IMR-90 (cell line): ENCODE data around the gene FOXO1.

ENCODE experiments used
- BHLHE40 ChIP-seq: fragments of 150-350 bp; IDR thresholded peaks from 2 replicates; pipeline ENCODE4 v1.6.1; 2016; ENCODE audit warnings: mild to moderate bottlenecking, low read depth, low read length
- CEBPB ChIP-seq: IDR thresholded peaks from 2 replicates; pipeline ENCODE4 v1.6.1; 2012; ENCODE audit warnings: low read depth, low read length, improper control_type of control experiment
- CTCF ChIP-seq: conservative IDR thresholded peaks from 2 replicates; pipeline ENCODE4 v1.5.1; 2012; ENCODE audit warnings: mild to moderate bottlenecking, low read depth, low read length, improper control_type of control experiment
- ELK1 ChIP-seq: fragments of 150-350 bp; IDR thresholded peaks from 2 replicates; pipeline ENCODE4 v1.6.1; 2016; ENCODE audit warnings: low read depth, mild to moderate bottlenecking, low read length, moderate library complexity, borderline replicate concordance
- FOS ChIP-seq: fragments of 150-350 bp; IDR thresholded peaks from 2 replicates; pipeline ENCODE4 v1.6.1; 2016; ENCODE audit warnings: low read depth, low read length
- MAFK ChIP-seq: IDR thresholded peaks from 2 replicates; pipeline ENCODE4 v1.6.1; 2012; ENCODE audit warnings: low read depth, low read length, improper control_type of control experiment
- MAZ ChIP-seq: IDR thresholded peaks from 2 replicates; pipeline ENCODE4 v1.6.1; 2012; ENCODE audit warnings: low read depth, mild to moderate bottlenecking, low read length, improper control_type of control experiment, moderate library complexity, borderline replicate concordance
- POLR2A ChIP-seq: IDR thresholded peaks from 2 replicates; pipeline ENCODE4 v1.6.1; 2012; ENCODE audit warnings: mild to moderate bottlenecking, low read depth, low read length
- RCOR1 ChIP-seq: IDR thresholded peaks from 2 replicates; pipeline ENCODE4 v1.6.1; 2012; ENCODE audit warnings: mild to moderate bottlenecking, low read length, improper control_type of control experiment; ENCODE audit not compliant: insufficient replicate concordance
- TF ChIP-seq, protein P1 (sequence below): fragments of 150-350 bp; IDR thresholded peaks from 2 replicates; pipeline ENCODE4 v1.6.1; 2017; ENCODE audit warnings: mild to moderate bottlenecking, antibody characterized with exemption, low read length, low read depth

DNA sequence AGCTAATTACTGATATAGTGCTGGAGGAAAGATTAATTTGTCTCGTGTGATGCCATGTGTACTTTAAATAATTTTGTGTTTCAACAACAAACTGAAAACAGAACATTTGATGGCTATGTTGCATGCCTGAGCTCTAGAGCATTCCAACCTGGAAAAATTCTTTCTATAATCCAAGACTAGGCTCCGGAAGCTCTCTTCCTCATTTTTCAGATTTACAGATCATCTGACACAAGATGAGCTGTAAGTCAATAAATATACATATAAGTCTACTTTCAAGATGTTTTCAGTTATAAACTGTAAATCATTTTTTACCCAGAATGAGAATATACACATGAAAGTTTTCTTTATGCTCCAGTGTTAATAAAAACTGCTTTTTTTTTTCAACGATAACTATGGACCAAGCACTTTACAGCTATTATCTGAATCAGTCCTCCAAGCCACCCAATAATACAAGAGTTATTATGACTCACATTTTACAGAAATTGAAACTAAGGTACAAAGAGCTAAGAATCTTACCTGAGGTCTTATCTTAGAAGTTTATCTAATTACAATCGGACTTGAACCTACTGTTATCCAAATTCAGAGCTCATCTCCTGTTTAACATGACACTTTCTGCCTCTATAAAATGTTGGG, 6.4 kb upstream of the FOXO1 start:
- TF ChIP-seq CTCF, result no peak
- no peak for TF ChIP-seq MAZ
- no peak for TF ChIP-seq POLR2A
- TF ChIP-seq BHLHE40, result no peak
- no peak for TF ChIP-seq MAFK
- no peak for TF ChIP-seq CEBPB
- TF ChIP-seq ELK1, result no peak
- TF ChIP-seq, protein P1, sequence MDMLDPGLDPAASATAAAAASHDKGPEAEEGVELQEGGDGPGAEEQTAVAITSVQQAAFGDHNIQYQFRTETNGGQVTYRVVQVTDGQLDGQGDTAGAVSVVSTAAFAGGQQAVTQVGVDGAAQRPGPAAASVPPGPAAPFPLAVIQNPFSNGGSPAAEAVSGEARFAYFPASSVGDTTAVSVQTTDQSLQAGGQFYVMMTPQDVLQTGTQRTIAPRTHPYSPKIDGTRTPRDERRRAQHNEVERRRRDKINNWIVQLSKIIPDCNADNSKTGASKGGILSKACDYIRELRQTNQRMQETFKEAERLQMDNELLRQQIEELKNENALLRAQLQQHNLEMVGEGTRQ, result no peak
- TF ChIP-seq RCOR1, result no peak
- no peak for TF ChIP-seq FOS
